K562 (cell line): ENCODE results near the gene SCGB1D4. TPM values are rescaled to one million over a fixed set of nuclear protein-coding genes. Genes with fewer than 3 reads are reported as not detected.
"Not testable (repeated sequence)": the region's sequence is repeated elsewhere in the genome, so short reads cannot be mapped to it uniquely, and the experiment has no call there.

Source experiments
- ATAC-seq: fragments of 200-7000 bp; cut with Tn5 transposase; 3 replicates; pipeline ENCODE4 v1.9.1; 2020; ENCODE audit warnings: moderate library complexity
- BruUV-seq: library from RNA; stranded (reverse); fragments of 400-500 nt; replicated peaks from 2 replicates; lab custom pipeline; 2021; lab: Mats Ljungman, UMichigan
- CTCF ChIA-PET: fragments of 300-600 bp; formaldehyde crosslinking; extraction: SDS; loops from one replicate; lab custom pipeline; 2021; ENCODE audit warnings: low intra/inter-chr PET ratio; lab: Yijun Ruan, JAX
- POLR2A ChIA-PET: fragments of 300-600, 350-650 bp; sonication (Branson Sonifier 250); formaldehyde crosslinking; extraction: SDS; loops from one replicate; lab custom pipeline; 2021; ENCODE audit warnings: antibody characterized with exemption, inconsistent platforms; lab: Yijun Ruan, JAX
- DNase-seq, 4 experiments: peaks; one replicate each; pipeline versions ENCODE4 v3.0.0 to v3.0.0-alpha.2; 2011 to 2018; ENCODE audit warnings: low spot score in 3 of 4, mixed read lengths in 3 of 4; ENCODE audit errors: extremely low read depth in 1 of 4
- FAIRE-seq: peaks from 2 replicates; lab custom pipeline; 2011; peaks lifted over from hg19 to GRCh38; lab: Jason Lieb, UNC
- H2AFZ ChIP-seq: 2 replicates; pipeline ENCODE4 v1.6.0; 2011; ENCODE audit warnings: low read depth, low read length, control low read depth, inconsistent platforms
- H3K27ac ChIP-seq: fragments of 200-600 bp; 3 replicates; pipeline ENCODE4 v1.8.0; 2011; ENCODE audit warnings: low read depth, mild to moderate bottlenecking, control low read depth, inconsistent platforms, low read length, moderate library complexity, mixed read lengths; ENCODE audit errors: extremely low read depth
- H3K27me3 ChIP-seq, 2 experiments: fragments of 300-600 bp in 1 of 2; 2 replicates in 1 of 2; 3 replicates in 1 of 2; pipeline versions ENCODE4 v1.6.0 to v1.8.0; 2011; ENCODE audit warnings: inconsistent platforms in 2 of 2, low read length in 2 of 2, mild to moderate bottlenecking in 1 of 2, mixed read lengths in 1 of 2, moderate library complexity in 1 of 2; ENCODE audit not compliant: control insufficient read depth in 2 of 2, insufficient read depth in 2 of 2
- H3K36me3 ChIP-seq: fragments of 300-600 bp; 3 replicates; pipeline ENCODE4 v1.8.0; 2011; ENCODE audit warnings: mild to moderate bottlenecking, low read length, inconsistent platforms; ENCODE audit not compliant: control insufficient read depth, insufficient read depth
- H3K4me1 ChIP-seq, 2 experiments: fragments of 200-600 bp in 1 of 2; replicated peaks in 1 of 2; 2 replicates in 1 of 2; 3 replicates in 1 of 2; pipeline versions ENCODE4 v1.5.1 to v1.8.0; 2011; ENCODE audit warnings: inconsistent platforms in 2 of 2, low read length in 2 of 2, mild to moderate bottlenecking in 1 of 2, mixed read lengths in 1 of 2, moderate library complexity in 1 of 2; ENCODE audit not compliant: control insufficient read depth in 2 of 2, insufficient read depth in 2 of 2
- H3K4me2 ChIP-seq: 2 replicates; pipeline ENCODE4 v1.6.1; 2011; ENCODE audit warnings: low read length, control low read depth, inconsistent platforms, mixed read lengths; ENCODE audit not compliant: insufficient read depth
- H3K4me3 ChIP-seq: fragments of 200-600 bp; sonication (generic), shearing (Covaris generic); 2 replicates; pipeline ENCODE4 v1.5.1; 2016; ENCODE audit warnings: control low read depth, inconsistent platforms
- H3K79me2 ChIP-seq: fragments of 200-600 bp; 3 replicates; pipeline ENCODE4 v1.8.0; 2011; ENCODE audit warnings: low read length, inconsistent platforms; ENCODE audit not compliant: control insufficient read depth, insufficient read depth
- H3K9ac ChIP-seq, 2 experiments: 2 replicates each; pipeline versions ENCODE4 v1.6.0 to v1.6.1; 2011; ENCODE audit warnings: low read depth in 2 of 2, low read length in 2 of 2, control low read depth in 1 of 2, inconsistent platforms in 1 of 2, mild to moderate bottlenecking in 1 of 2, mixed read lengths in 1 of 2; ENCODE audit not compliant: insufficient read depth in 1 of 2
- H3K9me1 ChIP-seq: one replicate; pipeline ENCODE4 v1.6.0; 2011; ENCODE audit warnings: inconsistent platforms, mild to moderate bottlenecking, low read length, moderate library complexity; ENCODE audit not compliant: control insufficient read depth, insufficient read depth
- H3K9me3 ChIP-seq: replicated peaks from 2 replicates; pipeline ENCODE4 v1.5.1; 2011; ENCODE audit warnings: low read depth, low read length, inconsistent platforms; ENCODE audit not compliant: control insufficient read depth, insufficient read depth
- H4K20me1 ChIP-seq: replicated peaks from 2 replicates; pipeline ENCODE4 v1.6.1; 2011; ENCODE audit warnings: low read length, inconsistent platforms, mixed read lengths; ENCODE audit not compliant: control insufficient read depth, insufficient read depth
- MAFG ChIP-seq: fragments of 450-650 bp; conservative IDR thresholded peaks from 2 replicates; pipeline ENCODE4 v1.6.1; 2016; ENCODE audit warnings: missing genetic modification characterization, missing compliant biosample characterization
- ZNF316 ChIP-seq: fragments of 450-650 bp; IDR thresholded peaks from 2 replicates; pipeline ENCODE4 v1.6.1; 2016
- WGBS: fragments of 100-300 bp; shearing (Covaris generic); methylation state at CpG from one replicate; pipeline ENCODE4 v1.1.6; 2016; ENCODE audit warnings: low coverage, mixed read lengths; ENCODE audit not compliant: insufficient coverage; ENCODE audit errors: missing lambda C conversion rate; 5-methylcytosine and 5-hydroxymethylcytosine counted together
- in situ Hi-C: fragments of 300-500 bp; cut with MboI; formaldehyde crosslinking; loops from 4 replicates; pipeline ENCODE4 v1.15.0; 2018; ENCODE audit warnings: inconsistent platforms, mixed read lengths
- intact Hi-C: fragments of 100-400 bp; cut with micrococcal nuclease; formaldehyde crosslinking; loops from 2 replicates; pipeline ENCODE4 v1.14.2; 2022
- polyA plus RNA-seq, 8 experiments: library from polyadenylated mRNA; depleted of rRNA in 4 of 8; stranded (reverse) in 5 of 8; unstranded in 3 of 8; fragments of >200 nt; fragmentation: Nextera tagmentation in 2 of 8; fragmentation: Illumina TruSeq in 1 of 8; extraction: Ambion mirVana in 2 of 8; extraction: Trizol in 1 of 8; gene quantifications; 2 replicates each; pipeline versions ENCODE4 v1.2.1 to v1.2.3, GENCODE V29; 2011 to 2014; ENCODE audit warnings: inconsistent platforms in 1 of 8, missing spikeins in 1 of 8
- total RNA-seq, 7 experiments: library from RNA; depleted of rRNA in 6 of 7; stranded (reverse); fragments of >200 nt in 6 of 7; fragmentation: Illumina TruSeq in 2 of 7; extraction: Trizol in 2 of 7; gene quantifications; 2 replicates each; pipeline versions ENCODE4 v1.2.1 to v1.2.3, GENCODE V29; 2011 to 2021; ENCODE audit warnings: low replicate concordance in 1 of 7
- TF ChIP-seq, protein P1 (sequence below): fragments of 450-650 bp; IDR thresholded peaks from 2 replicates; pipeline ENCODE4 v1.6.1; 2016; ENCODE audit warnings: low read depth
- TF ChIP-seq, protein P2 (sequence below): sonication (generic); formaldehyde crosslinking; IDR thresholded peaks from 2 replicates; pipeline ENCODE4 v1.8.1; 2023; ENCODE audit warnings: mild to moderate bottlenecking, missing genetic modification reagents

Gene SCGB1D4
- total and polyA plus RNA-seq, 9 of the 15 experiments (the other 6 are each of a cell fraction or from before 2014, with no cell fraction given) = not detected

DNA sequence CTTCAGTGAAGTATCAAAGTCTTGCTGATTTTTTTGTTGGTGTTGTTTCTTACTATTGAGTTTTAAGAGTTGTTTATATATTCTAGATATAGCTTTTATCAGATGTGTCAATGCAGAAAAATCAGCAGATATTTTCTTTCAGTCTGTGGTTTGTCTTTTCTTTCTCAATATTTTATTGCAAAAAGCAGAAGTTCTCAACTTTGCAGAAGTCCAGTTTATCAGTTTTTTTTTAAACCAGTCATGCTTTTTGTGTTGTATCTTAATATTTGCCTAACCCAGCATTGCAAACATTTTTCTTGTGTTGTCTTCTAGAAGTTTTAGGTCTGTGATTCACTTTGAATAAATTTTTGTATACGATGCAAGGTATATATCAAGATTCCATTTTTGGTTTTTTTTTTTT, 45.3 kb upstream of the SCGB1D4 start (continued):
- TF ChIP-seq, protein P1, sequence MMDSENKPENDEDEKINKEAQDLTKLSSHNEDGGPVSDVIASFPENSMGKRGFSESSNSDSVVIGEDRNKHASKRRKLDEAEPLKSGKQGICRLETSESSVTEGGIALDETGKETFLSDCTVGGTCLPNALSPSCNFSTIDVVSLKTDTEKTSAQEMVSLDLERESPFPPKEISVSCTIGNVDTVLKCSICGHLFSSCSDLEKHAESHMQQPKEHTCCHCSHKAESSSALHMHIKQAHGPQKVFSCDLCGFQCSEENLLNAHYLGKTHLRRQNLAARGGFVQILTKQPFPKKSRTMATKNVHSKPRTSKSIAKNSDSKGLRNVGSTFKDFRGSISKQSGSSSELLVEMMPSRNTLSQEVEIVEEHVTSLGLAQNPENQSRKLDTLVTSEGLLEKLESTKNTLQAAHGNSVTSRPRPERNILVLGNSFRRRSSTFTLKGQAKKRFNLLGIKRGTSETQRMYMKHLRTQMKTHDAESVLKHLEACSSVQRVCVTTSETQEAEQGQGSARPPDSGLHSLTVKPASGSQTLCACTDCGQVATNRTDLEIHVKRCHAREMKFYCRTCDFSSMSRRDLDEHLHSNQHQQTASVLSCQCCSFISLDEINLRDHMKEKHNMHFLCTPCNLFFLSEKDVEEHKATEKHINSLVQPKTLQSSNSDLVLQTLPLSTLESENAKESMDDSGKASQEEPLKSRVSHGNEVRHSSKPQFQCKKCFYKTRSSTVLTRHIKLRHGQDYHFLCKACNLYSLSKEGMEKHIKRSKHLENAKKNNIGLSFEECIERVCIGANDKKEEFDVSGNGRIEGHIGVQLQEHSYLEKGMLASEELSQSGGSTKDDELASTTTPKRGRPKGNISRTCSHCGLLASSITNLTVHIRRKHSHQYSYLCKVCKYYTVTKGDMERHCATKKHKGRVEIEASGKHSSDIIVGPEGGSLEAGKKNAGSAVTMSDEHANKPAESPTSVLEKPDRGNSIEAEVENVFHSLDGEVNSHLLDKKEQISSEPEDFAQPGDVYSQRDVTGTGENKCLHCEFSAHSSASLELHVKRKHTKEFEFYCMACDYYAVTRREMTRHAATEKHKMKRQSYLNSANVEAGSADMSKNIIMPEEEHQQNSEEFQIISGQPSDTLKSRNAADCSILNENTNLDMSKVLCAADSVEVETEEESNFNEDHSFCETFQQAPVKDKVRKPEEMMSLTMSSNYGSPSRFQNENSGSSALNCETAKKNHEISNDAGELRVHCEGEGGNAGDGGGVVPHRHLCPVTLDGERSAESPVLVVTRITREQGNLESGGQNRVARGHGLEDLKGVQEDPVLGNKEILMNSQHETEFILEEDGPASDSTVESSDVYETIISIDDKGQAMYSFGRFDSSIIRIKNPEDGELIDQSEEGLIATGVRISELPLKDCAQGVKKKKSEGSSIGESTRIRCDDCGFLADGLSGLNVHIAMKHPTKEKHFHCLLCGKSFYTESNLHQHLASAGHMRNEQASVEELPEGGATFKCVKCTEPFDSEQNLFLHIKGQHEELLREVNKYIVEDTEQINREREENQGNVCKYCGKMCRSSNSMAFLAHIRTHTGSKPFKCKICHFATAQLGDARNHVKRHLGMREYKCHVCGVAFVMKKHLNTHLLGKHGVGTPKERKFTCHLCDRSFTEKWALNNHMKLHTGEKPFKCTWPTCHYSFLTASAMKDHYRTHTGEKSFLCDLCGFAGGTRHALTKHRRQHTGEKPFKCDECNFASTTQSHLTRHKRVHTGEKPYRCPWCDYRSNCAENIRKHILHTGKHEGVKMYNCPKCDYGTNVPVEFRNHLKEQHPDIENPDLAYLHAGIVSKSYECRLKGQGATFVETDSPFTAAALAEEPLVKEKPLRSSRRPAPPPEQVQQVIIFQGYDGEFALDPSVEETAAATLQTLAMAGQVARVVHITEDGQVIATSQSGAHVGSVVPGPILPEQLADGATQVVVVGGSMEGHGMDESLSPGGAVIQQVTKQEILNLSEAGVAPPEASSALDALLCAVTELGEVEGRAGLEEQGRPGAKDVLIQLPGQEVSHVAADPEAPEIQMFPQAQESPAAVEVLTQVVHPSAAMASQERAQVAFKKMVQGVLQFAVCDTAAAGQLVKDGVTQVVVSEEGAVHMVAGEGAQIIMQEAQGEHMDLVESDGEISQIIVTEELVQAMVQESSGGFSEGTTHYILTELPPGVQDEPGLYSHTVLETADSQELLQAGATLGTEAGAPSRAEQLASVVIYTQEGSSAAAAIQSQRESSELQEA = no peak

DNA sequence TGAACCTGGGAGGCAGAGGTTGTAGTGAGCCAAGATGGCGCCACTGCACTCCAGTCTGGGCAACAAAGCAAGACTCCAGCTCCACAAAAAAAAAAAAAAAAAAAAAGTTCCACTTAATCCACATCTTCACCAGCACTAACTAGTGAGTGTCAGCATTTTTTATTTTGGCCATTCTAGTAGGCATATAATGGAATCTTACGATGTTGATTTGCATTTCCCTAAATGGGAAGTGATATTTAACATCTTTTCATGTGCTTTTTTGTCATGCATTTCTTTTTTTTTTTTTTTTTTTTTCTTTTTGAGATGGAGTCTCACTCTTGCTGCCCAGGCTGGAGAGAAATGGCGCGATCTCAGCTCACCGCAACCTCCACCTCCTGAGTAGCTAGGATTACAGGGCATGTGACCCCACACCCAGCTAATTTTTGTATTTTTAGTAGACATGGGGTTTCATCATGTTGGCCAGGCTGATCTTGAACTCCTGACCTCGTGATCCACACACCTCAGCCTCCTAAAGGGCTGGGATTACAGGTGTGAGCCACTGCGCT, 44.8 kb upstream of the SCGB1D4 start:
- H4K20me1 ChIP-seq, H3K79me2 ChIP-seq, H3K36me3 ChIP-seq, in situ Hi-C loops, H3K4me3 ChIP-seq, CTCF ChIA-PET, BruUV-seq, H3K27ac ChIP-seq, intact Hi-C loops, H3K9me1 ChIP-seq, H3K4me1 ChIP-seq, H3K9ac ChIP-seq, H3K4me2 ChIP-seq, ATAC-seq, H3K27me3 ChIP-seq, FAIRE-seq, H2AFZ ChIP-seq, DNase-seq, H3K9me3 ChIP-seq: not testable (repeated sequence)
- 74% methylated on average over 4 of the region's 7 CpGs for WGBS
- POLR2A ChIA-PET = interaction anchor here (0.6 kb wide), 1 partner anchor 71 kb away, joined by 3 read pairs; no protein-coding TSS in a partner anchor
- TF ChIP-seq ZNF316 (peak; percentile 49), MAFG (tag) (0 out of 2 replicates have a peak, but pooled peaks have one; percentile 4)
- TF ChIP-seq, protein P2, sequence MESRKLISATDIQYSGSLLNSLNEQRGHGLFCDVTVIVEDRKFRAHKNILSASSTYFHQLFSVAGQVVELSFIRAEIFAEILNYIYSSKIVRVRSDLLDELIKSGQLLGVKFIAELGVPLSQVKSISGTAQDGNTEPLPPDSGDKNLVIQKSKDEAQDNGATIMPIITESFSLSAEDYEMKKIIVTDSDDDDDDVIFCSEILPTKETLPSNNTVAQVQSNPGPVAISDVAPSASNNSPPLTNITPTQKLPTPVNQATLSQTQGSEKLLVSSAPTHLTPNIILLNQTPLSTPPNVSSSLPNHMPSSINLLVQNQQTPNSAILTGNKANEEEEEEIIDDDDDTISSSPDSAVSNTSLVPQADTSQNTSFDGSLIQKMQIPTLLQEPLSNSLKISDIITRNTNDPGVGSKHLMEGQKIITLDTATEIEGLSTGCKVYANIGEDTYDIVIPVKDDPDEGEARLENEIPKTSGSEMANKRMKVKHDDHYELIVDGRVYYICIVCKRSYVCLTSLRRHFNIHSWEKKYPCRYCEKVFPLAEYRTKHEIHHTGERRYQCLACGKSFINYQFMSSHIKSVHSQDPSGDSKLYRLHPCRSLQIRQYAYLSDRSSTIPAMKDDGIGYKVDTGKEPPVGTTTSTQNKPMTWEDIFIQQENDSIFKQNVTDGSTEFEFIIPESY (CRISPR knock-in tag) = peak; percentile 51; the same call in 1 of the 2 replicates
